Stomach smooth muscle (tissue), 2 donors: ENCODE results near the gene RTP1.
"Not testable (repeated sequence)": the region's sequence is repeated elsewhere in the genome, so short reads cannot be mapped to it uniquely, and the experiment has no call there.

Experiments
- H3K27ac ChIP-seq: one replicate; pipeline ENCODE4 v1.7.0; 2013; ENCODE audit warnings: mild to moderate bottlenecking, low read length, inconsistent platforms
- H3K27me3 ChIP-seq, 2 donors: one replicate each; pipeline ENCODE4 v1.7.0; 2013; ENCODE audit warnings: low read length in 2 of 2; ENCODE audit not compliant: insufficient read depth in 2 of 2, control insufficient read depth in 1 of 2
- H3K36me3 ChIP-seq, 2 donors: one replicate each; pipeline ENCODE4 v1.7.0; 2013; ENCODE audit warnings: low read length in 2 of 2; ENCODE audit not compliant: control insufficient read depth in 2 of 2, insufficient read depth in 2 of 2
- H3K4me1 ChIP-seq: one replicate; pipeline ENCODE4 v1.7.0; 2013; ENCODE audit warnings: low read length; ENCODE audit not compliant: control insufficient read depth, insufficient read depth
- H3K4me3 ChIP-seq, 2 donors: one replicate each; pipeline ENCODE4 v1.7.0; 2013; ENCODE audit warnings: low read length in 2 of 2
- H3K9ac ChIP-seq, 2 donors: one replicate each; pipeline ENCODE4 v1.7.0; 2013; ENCODE audit warnings: low read length in 2 of 2, mild to moderate bottlenecking in 1 of 2
- H3K9me3 ChIP-seq, 2 donors: one replicate each; pipeline ENCODE4 v1.7.0; 2013; ENCODE audit warnings: low read length in 2 of 2; ENCODE audit not compliant: control insufficient read depth in 2 of 2
- donor health status: healthy.
- donor health status: Pancreatic carcinoma.

Gene RTP1, protein sequence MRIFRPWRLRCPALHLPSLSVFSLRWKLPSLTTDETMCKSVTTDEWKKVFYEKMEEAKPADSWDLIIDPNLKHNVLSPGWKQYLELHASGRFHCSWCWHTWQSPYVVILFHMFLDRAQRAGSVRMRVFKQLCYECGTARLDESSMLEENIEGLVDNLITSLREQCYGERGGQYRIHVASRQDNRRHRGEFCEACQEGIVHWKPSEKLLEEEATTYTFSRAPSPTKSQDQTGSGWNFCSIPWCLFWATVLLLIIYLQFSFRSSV

GRCh38 chr3:187197335-187197649 lies at the start of gene RTP1:
RTP1 (plus strand) TSS chr3:187197486; CDS start chr3:187197516, 30 bp downstream.
- Histone ChIP-seq H3K27ac (no peak within 1 kb of the TSS), H3K9ac (no peak within 1 kb of the TSS), H3K4me3 (no peak within 1 kb of the TSS), H3K27me3 (no peaks in the 10 kb centered on the region), H3K4me1 (peaks cover 2% of the 10 kb centered on the region), H3K9me3 (no peaks in the 10 kb centered on the region), H3K36me3 (no peaks in the 10 kb centered on the region)

- no peaks in the 10 kb centered on the region for H3K36me3 ChIP-seq
- no peak overlapping the region for H3K4me3 ChIP-seq
- no peak overlapping the region for H3K9ac ChIP-seq
- H3K4me1 ChIP-seq: no peaks in the 10 kb centered on the region
- no peaks in the 10 kb centered on the region for H3K27me3 ChIP-seq
- no peaks in the 10 kb centered on the region for H3K9me3 ChIP-seq
- no peak overlapping the region for H3K27ac ChIP-seq
These were observed 47.1 kb upstream of the RTP1 start for GRCh38 chr3:187150186-187150585.

GRCh38 chr3:187150599-187150998 lies 46.7 kb upstream of the RTP1 start:
- Histone ChIP-seq H3K36me3 (no peaks in the 10 kb centered on the region), H3K9ac (no peak overlapping the region), H3K4me3 (no peak overlapping the region), H3K27ac (no peak overlapping the region), H3K4me1 (no peaks in the 10 kb centered on the region), H3K9me3 (no peaks in the 10 kb centered on the region), H3K27me3 (no peaks in the 10 kb centered on the region)

DNA sequence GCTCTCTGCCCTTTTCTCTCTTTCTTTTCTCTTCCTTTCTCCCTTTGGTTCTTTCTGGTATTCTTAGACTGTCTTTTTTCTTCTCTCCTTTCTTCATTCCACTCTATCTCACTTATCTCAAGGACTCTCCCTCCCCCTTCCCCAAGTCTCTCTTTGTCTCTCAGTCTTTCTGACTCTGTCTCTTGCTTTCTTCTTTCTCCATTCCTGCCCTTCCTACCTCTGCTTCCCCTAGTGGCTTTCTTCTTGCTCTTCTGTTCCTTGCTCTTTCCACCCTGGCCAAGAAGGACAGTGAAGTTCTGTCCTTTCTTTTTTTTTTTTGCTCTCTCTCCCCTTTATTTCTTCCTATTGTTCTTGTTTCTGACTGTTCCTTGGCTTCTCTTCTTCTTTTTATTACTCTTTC lies 35.7 kb upstream of the RTP1 start:
- Histone ChIP-seq H3K9me3 (peaks cover 3 to 4% of the 10 kb centered on the region in 2 donors), H3K4me3 (no peak overlapping the region), H3K36me3 (no peaks in the 10 kb centered on the region), H3K27ac (no peak overlapping the region), H3K27me3 (no peaks in the 10 kb centered on the region), H3K4me1 (no peaks in the 10 kb centered on the region), H3K9ac (no peak overlapping the region)

- Histone ChIP-seq H3K27ac (no peak overlapping the region), H3K36me3 (no peaks in the 10 kb centered on the region), H3K9ac (no peak overlapping the region), H3K4me1 (peaks cover 6% of the 10 kb centered on the region), H3K4me3 (no peak overlapping the region), H3K27me3 (no peaks in the 10 kb centered on the region), H3K9me3 (peaks cover 3 to 4% of the 10 kb centered on the region in 2 donors)
These were observed 34.9 kb upstream of the RTP1 start for GRCh38 chr3:187162265-187162953.

- Histone ChIP-seq H3K27me3 (no peaks in the 10 kb centered on the region), H3K36me3 (no peaks in the 10 kb centered on the region), H3K9ac (no peak overlapping the region), H3K4me1 (peaks cover 12% of the 10 kb centered on the region), H3K4me3 (no peak overlapping the region), H3K27ac (no peak overlapping the region), H3K9me3 (no peaks in the 10 kb centered on the region)
These were observed 32.1 kb upstream of the RTP1 start for GRCh38 chr3:187165144-187165543.

GRCh38 chr3:187166750-187167149 lies 30.5 kb upstream of the RTP1 start:
- Histone ChIP-seq H3K4me1 (peaks cover 12% of the 10 kb centered on the region), H3K27me3 (no peaks in the 10 kb centered on the region)

GRCh38 chr3:187167777-187168176 lies 29.5 kb upstream of the RTP1 start:
- H3K9me3 ChIP-seq: no peaks in the 10 kb centered on the region
- H3K27me3 ChIP-seq: no peaks in the 10 kb centered on the region
- H3K36me3 ChIP-seq: no peaks in the 10 kb centered on the region
- no peak overlapping the region for H3K4me3 ChIP-seq
- H3K4me1 ChIP-seq: peaks cover 12% of the 10 kb centered on the region
- H3K27ac ChIP-seq: peak overlapping the region; percentile 41
- no peak overlapping the region for H3K9ac ChIP-seq

More at GRCh38 chr3:187166750-187167149, 30.5 kb upstream of the RTP1 start:
- Histone ChIP-seq H3K9me3 (no peaks in the 10 kb centered on the region), H3K9ac (no peak overlapping the region), H3K27ac (no peak overlapping the region), H3K36me3 (no peaks in the 10 kb centered on the region), H3K4me3 (no peak overlapping the region)

GRCh38 chr3:187169231-187169960 lies 27.9 kb upstream of the RTP1 start:
- H3K36me3 ChIP-seq: no peaks in the 10 kb centered on the region
- H3K9ac ChIP-seq: no peak overlapping the region
- H3K27ac ChIP-seq: no peak overlapping the region
- H3K4me1 ChIP-seq: peaks cover 12% of the 10 kb centered on the region
- H3K27me3 ChIP-seq: no peaks in the 10 kb centered on the region
- H3K9me3 ChIP-seq: no peaks in the 10 kb centered on the region
- H3K4me3 ChIP-seq: no peak overlapping the region

- not testable (repeated sequence) for H3K9ac ChIP-seq, H3K4me3 ChIP-seq, H3K27ac ChIP-seq, H3K27me3 ChIP-seq, H3K36me3 ChIP-seq, H3K9me3 ChIP-seq
- H3K4me1 ChIP-seq: peaks cover 12% of the 10 kb centered on the region
These were observed 26.4 kb upstream of the RTP1 start for GRCh38 chr3:187170911-187171310.

DNA sequence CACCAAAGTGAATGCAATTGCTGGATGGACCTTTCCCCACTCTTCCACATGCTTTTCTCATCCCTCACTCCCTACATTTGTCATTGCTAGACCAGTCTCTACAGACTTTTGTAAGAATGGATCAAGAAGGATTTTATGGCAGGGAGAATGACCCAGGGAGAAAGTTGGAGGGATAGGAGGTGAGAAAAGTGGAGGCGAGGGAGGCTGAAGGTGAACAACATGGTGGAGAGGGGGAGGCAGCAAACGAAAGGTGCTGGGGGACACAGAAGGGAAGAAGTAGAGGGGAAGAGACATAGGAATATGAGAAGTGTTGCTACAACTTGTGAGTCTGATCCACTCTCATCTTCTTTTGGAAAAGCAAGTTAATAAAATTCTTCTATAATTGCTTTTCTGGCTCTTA lies 24.4 kb upstream of the RTP1 start:
- no peaks in the 10 kb centered on the region for H3K36me3 ChIP-seq
- H3K9me3 ChIP-seq: no peaks in the 10 kb centered on the region
- H3K27me3 ChIP-seq: no peaks in the 10 kb centered on the region
- H3K27ac ChIP-seq: no peak overlapping the region
- H3K4me3 ChIP-seq: no peak overlapping the region
- no peak overlapping the region for H3K9ac ChIP-seq
- H3K4me1 ChIP-seq: peaks cover under 1% of the 10 kb centered on the region
